GM12878 (cell line): ENCODE measurements around the gene DIP2A.

Experiments used
- MEF2A ChIP-seq: IDR thresholded peaks from 2 replicates; pipeline ENCODE4 v1.6.1; 2011; ENCODE audit warnings: low read depth, mild to moderate bottlenecking, low read length, moderate library complexity; ENCODE audit not compliant: insufficient read depth
- RAD51 ChIP-seq: fragments of 450-650 bp; IDR thresholded peaks from 2 replicates; pipeline ENCODE4 v1.6.1; 2016; ENCODE audit warnings: moderate library complexity, mild to moderate bottlenecking, inconsistent platforms
- TF ChIP-seq, protein P1 (sequence below): IDR thresholded peaks from 2 replicates; pipeline ENCODE4 v1.6.1; 2012; ENCODE audit warnings: mild to moderate bottlenecking, low read depth, low read length

DNA sequence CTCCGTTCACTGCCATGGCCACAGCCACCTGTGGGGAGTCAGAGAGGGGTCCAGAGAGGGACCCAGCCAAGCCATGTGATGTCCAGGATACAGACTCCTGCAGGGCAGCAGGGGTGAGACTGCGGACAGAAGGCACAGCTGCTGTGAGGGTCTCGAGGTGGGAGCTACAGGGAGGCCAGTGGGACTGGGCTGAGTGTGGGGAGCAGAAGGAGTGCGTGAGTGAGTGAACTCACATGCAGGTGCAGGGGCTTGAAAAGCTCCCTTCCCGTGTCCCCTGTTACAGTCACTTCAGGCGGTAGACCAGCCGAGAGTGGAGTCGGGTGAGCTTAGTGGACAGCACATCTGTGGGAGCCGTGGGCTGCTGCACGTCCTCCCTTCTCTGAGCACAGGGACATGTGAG, 103.8 kb downstream of the DIP2A start:
- TF ChIP-seq RAD51, result no peak
- TF ChIP-seq, protein P1, sequence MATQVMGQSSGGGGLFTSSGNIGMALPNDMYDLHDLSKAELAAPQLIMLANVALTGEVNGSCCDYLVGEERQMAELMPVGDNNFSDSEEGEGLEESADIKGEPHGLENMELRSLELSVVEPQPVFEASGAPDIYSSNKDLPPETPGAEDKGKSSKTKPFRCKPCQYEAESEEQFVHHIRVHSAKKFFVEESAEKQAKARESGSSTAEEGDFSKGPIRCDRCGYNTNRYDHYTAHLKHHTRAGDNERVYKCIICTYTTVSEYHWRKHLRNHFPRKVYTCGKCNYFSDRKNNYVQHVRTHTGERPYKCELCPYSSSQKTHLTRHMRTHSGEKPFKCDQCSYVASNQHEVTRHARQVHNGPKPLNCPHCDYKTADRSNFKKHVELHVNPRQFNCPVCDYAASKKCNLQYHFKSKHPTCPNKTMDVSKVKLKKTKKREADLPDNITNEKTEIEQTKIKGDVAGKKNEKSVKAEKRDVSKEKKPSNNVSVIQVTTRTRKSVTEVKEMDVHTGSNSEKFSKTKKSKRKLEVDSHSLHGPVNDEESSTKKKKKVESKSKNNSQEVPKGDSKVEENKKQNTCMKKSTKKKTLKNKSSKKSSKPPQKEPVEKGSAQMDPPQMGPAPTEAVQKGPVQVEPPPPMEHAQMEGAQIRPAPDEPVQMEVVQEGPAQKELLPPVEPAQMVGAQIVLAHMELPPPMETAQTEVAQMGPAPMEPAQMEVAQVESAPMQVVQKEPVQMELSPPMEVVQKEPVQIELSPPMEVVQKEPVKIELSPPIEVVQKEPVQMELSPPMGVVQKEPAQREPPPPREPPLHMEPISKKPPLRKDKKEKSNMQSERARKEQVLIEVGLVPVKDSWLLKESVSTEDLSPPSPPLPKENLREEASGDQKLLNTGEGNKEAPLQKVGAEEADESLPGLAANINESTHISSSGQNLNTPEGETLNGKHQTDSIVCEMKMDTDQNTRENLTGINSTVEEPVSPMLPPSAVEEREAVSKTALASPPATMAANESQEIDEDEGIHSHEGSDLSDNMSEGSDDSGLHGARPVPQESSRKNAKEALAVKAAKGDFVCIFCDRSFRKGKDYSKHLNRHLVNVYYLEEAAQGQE, result no peak
- no peak for TF ChIP-seq MEF2A
